H1 (cell line): ENCODE data around the gene MPST.

Source experiments
- ATF3 ChIP-seq: IDR thresholded peaks from 2 replicates; pipeline ENCODE4 v1.6.1; 2011; ENCODE audit warnings: low read depth, mild to moderate bottlenecking, low read length; ENCODE audit not compliant: insufficient read depth
- CEBPB ChIP-seq: IDR thresholded peaks from 2 replicates; pipeline ENCODE4 v1.6.1; 2012; ENCODE audit warnings: low read depth, low read length
- CTCF ChIP-seq, 3 experiments: IDR thresholded peaks; 1 replicate in 2 of 3; 2 replicates in 1 of 3; pipeline versions ENCODE4 v1.5.1 to v1.6.1; 2011; ENCODE audit warnings: low read length in 3 of 3, mild to moderate bottlenecking in 3 of 3, inconsistent platforms in 2 of 3, low read depth in 1 of 3, moderate library complexity in 1 of 3; ENCODE audit not compliant: insufficient read depth in 1 of 3; ENCODE audit errors: control extremely low read depth in 1 of 3
- EP300 ChIP-seq, 2 experiments: IDR thresholded peaks; 1 replicate in 1 of 2; 2 replicates in 1 of 2; pipeline ENCODE4 v1.6.1; 2011 to 2012; ENCODE audit warnings: low read depth in 2 of 2, low read length in 2 of 2, mild to moderate bottlenecking in 2 of 2, borderline replicate concordance in 1 of 2, inconsistent platforms in 1 of 2, moderate library complexity in 1 of 2
- EZH2 ChIP-seq: fragments of 200-600 bp; sonication (generic); IDR thresholded peaks from 2 replicates; pipeline ENCODE4 v1.7.1; 2012; ENCODE audit warnings: low read depth, mild to moderate bottlenecking, moderate library complexity, low read length, inconsistent platforms; ENCODE audit not compliant: severe bottlenecking
- FOSL1 ChIP-seq: IDR thresholded peaks from 2 replicates; pipeline ENCODE4 v1.6.1; 2011; ENCODE audit warnings: mild to moderate bottlenecking, low read depth, low read length, moderate library complexity; ENCODE audit not compliant: insufficient read depth
- KDM1A ChIP-seq: fragments of 200-600, 300-600 bp; sonication (generic); IDR thresholded peaks from 2 replicates; pipeline ENCODE4 v1.7.1; 2016; ENCODE audit warnings: mild to moderate bottlenecking, low read length, borderline replicate concordance
- NANOG ChIP-seq: IDR thresholded peaks from 2 replicates; pipeline ENCODE4 v1.6.1; 2011; ENCODE audit warnings: low read length, low read depth, mild to moderate bottlenecking, inconsistent platforms; ENCODE audit not compliant: insufficient read depth, poor library complexity, severe bottlenecking
- POLR2AphosphoS5 ChIP-seq: IDR thresholded peaks from 2 replicates; pipeline ENCODE4 v1.6.1; 2011; ENCODE audit warnings: low read depth, low read length
- RAD21 ChIP-seq, 2 experiments: IDR thresholded peaks in 1 of 2; conservative IDR thresholded peaks in 1 of 2; 2 replicates each; pipeline ENCODE4 v1.6.1; 2011; ENCODE audit warnings: low read depth in 2 of 2, low read length in 2 of 2, improper control_type of control experiment in 1 of 2, inconsistent platforms in 1 of 2, mild to moderate bottlenecking in 1 of 2, moderate library complexity in 1 of 2
- RBBP5 ChIP-seq: IDR thresholded peaks from 2 replicates; pipeline ENCODE4 v1.7.1; 2012; ENCODE audit warnings: low read depth, mild to moderate bottlenecking, inconsistent platforms, low read length, moderate library complexity, borderline replicate concordance

GRCh38 chr22:37072673-37073072 lies 53.1 kb downstream of the MPST start:
- TF ChIP-seq POLR2AphosphoS5 (no peak), CTCF (IDR thresholded peaks at IDR 0.05; ENCODE audit: control extremely low read depth in 1 of 3, insufficient read depth in 1 of 3, low read depth in 1 of 3, low read length in 3 of 3) (no peak), RBBP5 (no peak), KDM1A (no peak), FOSL1 (no peak), ATF3 (no peak), CEBPB (no peak), RAD21 (IDR thresholded peaks at IDR 0.05 in 1 of 2, conservative IDR thresholded peaks at IDR 0.05 in 1 of 2; ENCODE audit: low read depth in 2 of 2, low read length in 2 of 2) (no peak), EP300 (IDR thresholded peaks at IDR 0.05; ENCODE audit: borderline replicate concordance in 1 of 2, low read depth in 2 of 2, low read length in 2 of 2) (no peak), EZH2 (no peak), NANOG (no peak)
